ENCODE measurements around the gene PEPD.

The PEPD gene

DNA sequence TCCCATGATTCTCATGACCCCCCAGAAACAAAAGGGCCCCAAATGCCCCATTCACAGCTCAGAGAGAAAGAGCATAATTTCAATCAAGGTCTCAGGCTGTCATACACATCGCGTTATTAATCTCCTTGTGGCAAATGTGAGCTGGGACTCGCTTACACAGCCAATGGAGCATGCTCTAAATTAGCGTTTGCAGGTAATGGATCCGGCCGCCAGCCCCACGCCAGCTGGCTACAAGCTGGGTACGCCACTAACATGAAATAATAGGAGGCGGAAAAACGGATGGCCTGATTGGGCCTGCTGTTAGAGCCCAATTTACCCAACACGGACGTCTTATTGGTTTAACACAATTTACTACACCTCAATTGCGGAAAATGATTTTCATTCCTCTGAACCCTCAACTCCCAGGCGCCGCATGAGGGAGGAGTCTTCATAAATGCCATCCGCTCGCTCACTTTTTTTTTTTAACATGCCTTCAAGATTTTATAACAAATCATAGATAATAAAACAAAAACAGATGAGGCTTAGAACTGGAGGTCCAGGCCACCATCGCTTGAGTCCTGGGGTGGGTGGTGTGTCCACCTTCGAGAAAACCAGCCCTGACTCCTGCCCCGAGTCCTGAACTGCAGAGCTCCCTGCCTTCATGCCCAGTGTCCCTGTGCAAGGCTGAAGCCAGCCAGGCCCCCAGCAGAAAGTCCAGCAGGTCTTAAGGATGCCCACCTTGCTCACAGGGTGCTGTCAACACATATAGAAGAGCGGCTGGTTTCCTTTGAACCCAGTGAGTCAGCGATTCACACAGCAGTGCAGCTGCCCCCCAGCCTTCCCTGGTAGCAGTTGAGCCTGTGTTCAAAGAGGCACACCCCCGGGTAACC is 62.1 kb downstream of the PEPD start:
- DNase-seq (ENCODE audit: low spot score) = no peak
- TF ChIP-seq, protein P1, sequence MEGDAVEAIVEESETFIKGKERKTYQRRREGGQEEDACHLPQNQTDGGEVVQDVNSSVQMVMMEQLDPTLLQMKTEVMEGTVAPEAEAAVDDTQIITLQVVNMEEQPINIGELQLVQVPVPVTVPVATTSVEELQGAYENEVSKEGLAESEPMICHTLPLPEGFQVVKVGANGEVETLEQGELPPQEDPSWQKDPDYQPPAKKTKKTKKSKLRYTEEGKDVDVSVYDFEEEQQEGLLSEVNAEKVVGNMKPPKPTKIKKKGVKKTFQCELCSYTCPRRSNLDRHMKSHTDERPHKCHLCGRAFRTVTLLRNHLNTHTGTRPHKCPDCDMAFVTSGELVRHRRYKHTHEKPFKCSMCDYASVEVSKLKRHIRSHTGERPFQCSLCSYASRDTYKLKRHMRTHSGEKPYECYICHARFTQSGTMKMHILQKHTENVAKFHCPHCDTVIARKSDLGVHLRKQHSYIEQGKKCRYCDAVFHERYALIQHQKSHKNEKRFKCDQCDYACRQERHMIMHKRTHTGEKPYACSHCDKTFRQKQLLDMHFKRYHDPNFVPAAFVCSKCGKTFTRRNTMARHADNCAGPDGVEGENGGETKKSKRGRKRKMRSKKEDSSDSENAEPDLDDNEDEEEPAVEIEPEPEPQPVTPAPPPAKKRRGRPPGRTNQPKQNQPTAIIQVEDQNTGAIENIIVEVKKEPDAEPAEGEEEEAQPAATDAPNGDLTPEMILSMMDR (IDR thresholded peaks at IDR 0.05; ENCODE audit: extremely low read depth, insufficient read depth, missing control alignments) = no peak
- in situ Hi-C loops (cut with MboI; ENCODE audit: low pct_unique_long_range_greater_than_20kb, low sequenced_read_pairs, unreplicated experiment) = no loop called here

DNA sequence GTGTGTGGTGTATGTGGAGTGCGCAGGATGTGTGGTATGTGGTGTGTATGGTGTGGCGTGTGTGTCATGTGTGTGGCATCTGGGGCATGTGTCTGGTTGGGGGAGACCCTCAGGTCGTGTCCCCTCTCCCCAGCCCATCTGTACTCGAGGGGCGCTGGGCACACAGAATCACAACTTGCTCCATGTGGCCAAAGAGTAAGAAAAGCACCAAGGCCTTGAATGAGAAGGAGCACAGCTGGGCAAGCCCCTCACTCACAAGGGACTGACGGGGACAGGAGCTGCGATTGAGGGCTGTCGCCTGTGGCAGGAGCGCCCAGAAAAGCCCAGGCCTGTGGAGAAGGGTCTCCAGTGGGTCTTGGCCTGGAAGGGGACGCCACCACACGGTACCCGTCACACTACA is 62.8 kb downstream of the PEPD start:
- no peak for DNase-seq (ENCODE audit: low spot score)
- in situ Hi-C loops (cut with MboI; ENCODE audit: low pct_unique_long_range_greater_than_20kb, low sequenced_read_pairs, unreplicated experiment) = no loop called here
- TF ChIP-seq, protein P1 (IDR thresholded peaks at IDR 0.05; ENCODE audit: extremely low read depth, insufficient read depth, missing control alignments) = no peak

DNA sequence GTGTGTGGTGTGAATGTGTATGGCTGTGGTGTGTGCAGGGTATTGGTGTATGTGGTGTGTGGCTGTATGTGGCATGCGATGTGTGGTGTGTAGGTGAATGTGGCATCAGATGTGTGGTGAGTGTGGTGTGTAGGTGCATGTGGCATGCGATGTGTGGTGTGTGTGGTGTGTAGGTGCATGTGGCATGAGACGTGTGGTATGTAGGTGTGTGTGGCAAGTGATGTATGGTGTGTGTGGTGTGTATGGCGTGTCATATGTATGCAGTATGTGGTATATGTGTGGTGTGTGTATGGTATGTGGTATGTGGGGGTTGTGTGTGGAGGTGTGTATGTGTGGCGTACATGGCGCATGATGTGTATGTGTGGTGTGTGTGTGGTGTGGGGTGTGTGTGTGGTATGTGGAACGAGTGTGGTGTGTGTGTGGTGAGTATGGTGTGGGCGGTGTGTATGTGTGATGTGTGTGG is 63.4 kb downstream of the PEPD start:
- TF ChIP-seq, protein P1 (IDR thresholded peaks at IDR 0.05; ENCODE audit: extremely low read depth, insufficient read depth, missing control alignments) = no peak
- DNase-seq (ENCODE audit: low spot score) = no peak
- in situ Hi-C loops (cut with MboI; ENCODE audit: low pct_unique_long_range_greater_than_20kb, low sequenced_read_pairs, unreplicated experiment) = no loop called here

DNA sequence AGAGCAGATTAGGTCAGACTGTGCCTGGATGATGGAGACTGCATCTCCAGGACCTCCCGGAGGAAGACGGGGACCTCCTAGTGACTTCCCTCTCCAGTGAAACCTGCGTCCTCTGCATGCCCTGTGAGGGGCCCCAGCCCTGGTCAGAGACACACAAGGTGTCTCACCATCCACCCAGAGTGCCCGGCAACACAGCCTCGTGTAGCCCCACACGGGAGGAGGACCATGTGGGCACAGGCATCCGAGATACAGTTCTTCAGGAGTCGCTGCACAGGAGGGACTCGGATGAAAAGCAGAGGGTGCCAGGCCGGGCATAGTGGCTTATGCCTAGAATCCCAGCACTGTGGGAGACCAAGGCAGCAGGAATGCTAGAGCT is 64.8 kb downstream of the PEPD start:
- in situ Hi-C loops (cut with MboI; ENCODE audit: low pct_unique_long_range_greater_than_20kb, low sequenced_read_pairs, unreplicated experiment) = no loop called here
- DNase-seq (ENCODE audit: low spot score) = no peak
- TF ChIP-seq, protein P1 (IDR thresholded peaks at IDR 0.05; ENCODE audit: extremely low read depth, insufficient read depth, missing control alignments) = no peak

DNA sequence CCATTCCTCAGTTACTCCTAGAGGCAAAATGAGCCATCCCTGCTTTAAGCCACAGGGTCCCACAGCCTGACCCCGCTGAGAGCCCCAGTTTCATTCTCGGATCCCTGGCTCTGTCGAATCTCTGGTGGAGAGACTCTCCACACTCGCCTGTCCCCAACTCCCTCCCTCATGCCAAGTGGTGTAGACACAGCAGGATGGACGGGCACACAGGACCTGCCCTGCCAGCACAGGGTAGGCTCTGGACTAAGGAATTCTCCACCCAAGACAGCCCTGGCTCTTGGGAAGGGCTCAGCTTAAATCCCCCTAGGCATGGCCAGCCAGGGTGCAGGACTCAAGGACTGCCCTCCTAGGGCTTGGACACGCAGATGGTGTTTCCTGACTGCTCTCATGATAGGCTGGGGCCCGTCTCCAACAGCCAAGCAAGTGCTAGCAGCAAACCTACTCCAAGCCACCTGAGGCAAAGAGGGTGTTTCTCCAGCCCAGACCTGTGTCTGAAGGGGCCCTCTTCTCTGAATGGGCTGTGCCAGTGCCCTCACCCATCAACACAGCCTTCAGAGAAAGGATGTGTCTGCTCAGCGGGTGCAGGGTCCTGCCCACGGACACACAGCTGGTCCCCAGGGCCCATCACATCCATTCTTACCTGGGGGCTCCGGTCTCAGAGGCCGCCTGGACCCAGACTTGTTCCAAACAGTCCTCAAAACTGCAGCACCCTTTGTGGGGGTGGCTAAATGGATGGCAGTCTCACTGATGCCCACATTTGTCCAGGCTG is 65.3 kb downstream of the PEPD start:
- in situ Hi-C loops (cut with MboI; ENCODE audit: low pct_unique_long_range_greater_than_20kb, low sequenced_read_pairs, unreplicated experiment) = no loop called here
- no peak for DNase-seq (ENCODE audit: low spot score)
- TF ChIP-seq, protein P1 (IDR thresholded peaks at IDR 0.05; ENCODE audit: extremely low read depth, insufficient read depth, missing control alignments) = no peak

DNA sequence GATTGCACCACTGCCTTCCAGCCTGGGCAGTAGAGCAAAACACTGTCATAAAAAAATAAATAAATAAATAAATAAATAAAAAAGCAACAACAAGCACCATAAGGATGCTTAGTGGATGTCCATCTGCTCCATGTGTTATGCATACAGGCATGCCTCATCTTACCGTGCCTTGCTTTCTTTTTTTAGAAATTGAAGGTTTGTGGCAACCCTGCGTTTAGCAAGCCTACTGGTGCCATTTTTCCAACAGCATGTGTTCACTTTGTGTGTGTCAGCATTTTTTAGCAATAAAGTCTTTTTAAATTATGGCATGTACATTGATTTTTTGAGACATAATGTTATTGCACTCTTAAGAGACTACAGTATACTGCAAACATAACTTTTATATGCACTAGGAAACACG is 68.3 kb downstream of the PEPD start:
- DNase-seq (ENCODE audit: low spot score) = no peak
- TF ChIP-seq, protein P1 (IDR thresholded peaks at IDR 0.05; ENCODE audit: extremely low read depth, insufficient read depth, missing control alignments) = no peak
- in situ Hi-C loops (cut with MboI; ENCODE audit: low pct_unique_long_range_greater_than_20kb, low sequenced_read_pairs, unreplicated experiment) = no loop called here

Data from GM13977 (cell line).